ENCODE measurements around the gene LOXL3.
A peak's percentile ranks its signal among the peaks of the same experiment; 100 is the strongest.

The LOXL3 gene

GRCh38 chr2:74515981-74516633, 37.6 kb downstream of the LOXL3 start:
- DNase-seq (ENCODE audit: insufficient read length, low spot score) = peak; percentile 96
- TF ChIP-seq CTCF (IDR thresholded peaks at IDR 0.05; ENCODE audit: insufficient read depth, missing control alignments) = no peak
- no peak for FAIRE-seq

GRCh38 chr2:74515271-74515980, 38.3 kb downstream of the LOXL3 start:
- DNase-seq (ENCODE audit: insufficient read length, low spot score) = no peak
- no peak for FAIRE-seq
- no peak for TF ChIP-seq CTCF (IDR thresholded peaks at IDR 0.05; ENCODE audit: insufficient read depth, missing control alignments)

GRCh38 chr2:74514368-74515270, 39.1 kb downstream of the LOXL3 start, which contains the start of gene TLX2:
Gene TLX2, plus strand, starts transcription at chr2:74514450. Its CDS starts 357 bp downstream, at chr2:74514807.
- DNase-seq (ENCODE audit: insufficient read length, low spot score) (peak; percentile 74), FAIRE-seq (no peak)

GRCh38 chr2:74513605-74514367, 40.0 kb downstream of the LOXL3 start:
- TF ChIP-seq CTCF (IDR thresholded peaks at IDR 0.05; ENCODE audit: insufficient read depth, missing control alignments) = no peak
- FAIRE-seq (no peak), DNase-seq (ENCODE audit: insufficient read length, low spot score) (no peak)

More at GRCh38 chr2:74514368-74515270, 39.1 kb downstream of the LOXL3 start, which contains the start of gene TLX2:
- no peak for TF ChIP-seq CTCF (IDR thresholded peaks at IDR 0.05; ENCODE audit: insufficient read depth, missing control alignments)

- DNase-seq (ENCODE audit: insufficient read length, low spot score) = peak; percentile 83
- TF ChIP-seq CTCF (IDR thresholded peaks at IDR 0.05; ENCODE audit: insufficient read depth, missing control alignments) = no peak
- FAIRE-seq = no peak
These were observed 40.8 kb downstream of the LOXL3 start for GRCh38 chr2:74512744-74513604.
